GM21825 (cell line): ENCODE data around the gene HECW1.
"Not testable (repeated sequence)": the region's sequence is repeated elsewhere in the genome, so short reads cannot be mapped to it uniquely, and the experiment has no call there.

Experiments
- ATAC-seq: cut with Tn5 transposase; IDR thresholded peaks from one replicate; pipeline ENCODE4 v1.9.1; 2021; ENCODE audit warnings: mild to moderate bottlenecking, moderate library complexity; ENCODE audit not compliant: unreplicated experiment

HECW1 gene

DNA sequence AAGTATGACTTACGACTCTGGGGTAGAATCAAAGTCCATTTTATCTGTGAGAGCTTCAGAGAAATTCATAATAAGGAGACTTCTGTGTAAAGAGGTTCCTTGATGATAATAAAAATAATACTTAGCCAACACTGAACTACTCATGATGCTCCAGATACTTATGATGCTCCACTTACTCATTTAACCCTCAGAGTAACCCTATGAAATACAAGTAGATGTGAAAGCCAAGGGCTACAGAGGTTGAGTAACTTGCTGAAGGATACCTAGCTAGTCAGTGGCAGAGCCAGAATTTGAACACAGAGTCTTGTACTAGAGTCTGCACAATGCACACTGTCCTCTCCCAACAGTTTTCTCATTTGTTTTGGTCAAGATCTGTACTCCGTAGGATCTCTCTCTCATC, 89.5 kb downstream of the HECW1 start:
- ATAC-seq = no peak

DNA sequence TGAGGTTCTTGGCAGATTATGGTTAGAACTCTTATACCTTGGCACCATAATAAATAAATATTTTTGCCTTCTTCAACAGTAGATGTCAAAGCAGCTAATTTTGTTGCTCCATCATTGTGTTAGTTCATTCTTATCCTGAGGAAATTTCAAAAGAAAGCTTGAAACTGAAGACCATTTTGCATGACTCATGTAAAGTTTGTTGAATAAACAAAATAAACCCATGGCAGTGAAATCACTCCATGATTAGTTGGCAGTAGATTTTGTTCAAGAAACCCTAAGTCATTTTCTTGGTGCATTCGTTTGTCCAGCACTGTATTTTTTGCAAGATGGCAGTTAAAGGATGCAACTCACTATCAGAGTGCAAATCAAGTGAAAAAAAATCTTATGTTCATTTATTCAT, 91.6 kb downstream of the HECW1 start:
- ATAC-seq = no peak

DNA sequence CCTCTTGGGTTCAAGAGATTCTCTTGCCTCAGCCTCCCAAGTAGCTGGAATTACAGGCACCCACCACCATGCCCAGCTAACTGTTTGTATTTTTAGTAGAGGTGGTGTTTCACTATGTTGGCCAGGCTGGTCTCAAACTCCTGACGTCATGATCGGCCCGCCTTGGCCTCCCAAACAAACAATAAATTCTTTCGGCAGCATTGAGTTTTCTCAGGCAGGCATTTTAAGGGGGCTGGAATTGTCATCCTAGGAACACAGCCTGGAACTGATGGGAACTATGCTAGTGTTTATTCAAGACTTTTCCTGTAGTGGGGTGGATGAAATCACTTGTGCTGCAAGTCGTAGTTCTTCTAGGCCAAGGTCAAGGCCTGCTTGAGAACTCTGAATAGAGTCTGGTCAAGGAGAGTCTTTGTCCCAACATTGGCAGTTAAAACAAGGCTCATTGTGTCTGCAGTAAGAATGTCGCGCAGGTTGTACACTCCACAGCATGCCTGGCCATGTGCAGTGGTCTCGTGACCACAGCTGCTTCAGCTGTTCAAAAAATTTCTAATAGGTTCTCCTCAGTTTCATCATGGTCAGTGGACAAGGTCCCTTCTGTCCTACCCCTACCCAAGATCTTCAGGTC, 92.8 kb downstream of the HECW1 start:
- no peak for ATAC-seq

DNA sequence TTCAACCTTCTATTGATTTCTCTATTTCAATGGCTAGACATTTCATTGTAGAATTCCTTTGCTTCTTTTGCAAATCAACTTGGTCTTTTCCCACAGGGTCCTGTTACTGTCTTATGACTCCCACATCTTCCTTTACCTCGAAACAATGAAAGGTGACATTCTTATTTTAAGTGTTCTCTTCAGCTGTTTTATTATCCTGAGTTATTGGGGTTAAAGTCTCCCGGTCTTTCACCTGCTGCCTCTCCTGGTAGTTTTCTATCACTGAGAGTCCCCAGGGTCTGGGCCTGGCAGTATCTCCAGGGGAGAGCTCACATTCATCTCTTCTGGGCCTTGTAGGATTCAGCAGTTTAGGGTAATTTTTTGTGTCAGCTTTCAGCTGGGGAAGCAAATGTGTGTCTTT, 95.8 kb downstream of the HECW1 start:
- ATAC-seq = no peak

DNA sequence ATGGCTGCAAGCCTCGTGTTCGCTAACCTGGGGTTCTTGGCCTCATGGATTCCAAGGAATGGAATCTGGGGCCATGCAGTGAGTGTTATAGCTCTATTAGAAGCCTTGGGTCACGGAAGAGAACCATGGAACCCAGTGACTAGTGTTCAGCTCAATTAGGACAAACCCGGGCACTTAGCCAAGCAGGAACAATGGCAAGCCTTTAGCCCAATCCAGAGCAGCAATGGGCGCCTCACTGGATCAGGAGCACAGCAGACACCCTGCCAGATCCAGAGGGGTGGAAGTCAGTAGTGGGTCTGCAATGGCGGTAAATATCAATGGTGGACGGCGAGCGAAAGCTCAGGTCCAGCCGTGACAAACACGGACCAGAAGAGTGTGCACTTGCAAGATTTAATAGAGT, 98.1 kb downstream of the HECW1 start:
- ATAC-seq = not testable (repeated sequence)

DNA sequence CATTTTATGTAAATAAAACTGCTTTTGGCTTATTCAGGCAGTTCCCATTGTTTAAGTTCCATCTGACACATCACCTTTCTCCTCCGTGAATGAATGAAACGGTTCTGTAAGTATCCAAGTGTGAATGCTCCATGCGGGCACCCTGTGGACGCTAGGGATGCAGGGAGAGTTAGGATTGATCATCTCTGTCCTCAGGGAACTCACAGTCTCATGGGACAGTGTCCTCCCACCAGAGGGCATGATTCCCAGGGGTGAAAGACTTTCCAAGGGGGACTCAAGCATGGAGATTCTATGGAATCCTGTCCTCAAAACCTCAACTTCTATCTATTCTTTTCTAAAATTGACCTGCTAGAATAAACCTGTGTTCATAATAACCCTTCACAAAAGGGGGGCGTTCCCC, 98.8 kb downstream of the HECW1 start:
- no peak for ATAC-seq

DNA sequence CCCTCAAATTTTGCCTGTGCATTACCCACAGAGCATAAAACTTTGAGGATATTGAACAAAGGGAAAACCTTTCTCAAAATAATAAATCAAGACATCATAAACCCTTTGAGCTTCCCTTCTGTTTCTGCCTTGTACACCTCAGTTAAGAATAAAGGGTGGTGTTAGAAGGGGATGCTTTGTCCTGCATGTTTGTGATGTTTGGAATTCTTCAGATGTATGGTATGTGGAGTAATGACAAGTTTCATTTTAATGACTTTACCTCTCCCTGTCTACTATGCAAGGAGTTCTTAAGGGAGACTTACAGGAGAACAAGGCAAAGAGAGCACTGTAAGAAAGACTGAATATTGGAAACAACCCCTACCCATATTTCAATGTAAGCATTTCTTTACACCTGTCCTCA, 99.2 kb downstream of the HECW1 start:
- ATAC-seq = no peak

DNA sequence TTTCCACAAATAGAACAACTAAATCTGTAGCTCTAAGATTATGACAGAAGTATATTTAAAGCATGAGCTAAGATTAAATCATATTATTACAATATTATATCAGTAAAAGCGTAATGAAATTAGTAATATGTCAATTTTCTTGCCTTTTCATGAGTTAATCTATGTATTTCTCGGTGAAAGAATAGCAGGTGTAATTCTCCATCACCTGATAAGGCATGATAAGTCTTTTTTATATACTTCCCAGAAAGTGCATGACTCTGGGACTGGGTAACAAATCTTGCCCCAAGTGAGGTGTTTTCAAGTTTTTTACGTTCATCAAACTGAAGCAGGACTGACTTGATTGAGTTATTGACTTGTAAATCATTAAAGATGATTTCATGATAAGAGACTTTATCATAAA, 100.5 kb downstream of the HECW1 start:
- no peak for ATAC-seq

DNA sequence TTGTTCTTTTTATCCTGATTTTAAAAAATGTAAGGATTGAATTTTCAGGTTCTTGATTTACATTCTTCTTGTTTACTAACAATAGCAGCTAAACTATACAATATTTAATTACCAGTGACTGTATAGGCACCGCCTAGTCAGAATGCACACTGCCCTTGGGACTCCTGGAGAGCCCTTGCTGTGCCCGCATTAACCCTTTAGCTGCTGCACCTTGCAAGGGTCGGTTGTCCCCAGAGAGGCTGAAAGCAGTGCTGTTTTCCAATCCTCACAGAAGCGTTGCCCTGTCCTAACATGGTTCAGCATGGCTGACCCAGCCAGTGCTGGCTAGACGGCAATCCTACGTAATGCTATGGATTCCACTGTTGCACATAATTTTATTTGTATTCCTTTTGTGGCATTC, 102.6 kb downstream of the HECW1 start:
- no peak for ATAC-seq

DNA sequence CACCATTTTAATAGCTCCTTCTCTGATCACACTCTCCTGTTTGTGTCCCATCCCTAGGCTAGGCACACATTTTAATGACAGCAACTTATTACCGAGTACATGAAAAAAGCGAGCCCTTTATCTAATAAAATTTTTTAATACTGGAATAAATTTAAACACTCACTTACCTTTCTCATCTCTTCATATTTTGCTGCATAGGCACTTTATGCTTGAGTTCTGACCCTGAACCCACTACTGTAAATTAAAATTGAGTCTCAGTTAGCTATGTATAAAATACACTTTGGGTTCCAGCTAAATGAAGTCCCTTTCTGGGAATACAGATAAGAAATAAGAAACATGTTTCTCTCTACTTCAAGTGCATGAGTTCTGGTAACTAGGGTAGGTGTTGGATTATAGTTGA, 104.6 kb downstream of the HECW1 start:
- no peak for ATAC-seq

DNA sequence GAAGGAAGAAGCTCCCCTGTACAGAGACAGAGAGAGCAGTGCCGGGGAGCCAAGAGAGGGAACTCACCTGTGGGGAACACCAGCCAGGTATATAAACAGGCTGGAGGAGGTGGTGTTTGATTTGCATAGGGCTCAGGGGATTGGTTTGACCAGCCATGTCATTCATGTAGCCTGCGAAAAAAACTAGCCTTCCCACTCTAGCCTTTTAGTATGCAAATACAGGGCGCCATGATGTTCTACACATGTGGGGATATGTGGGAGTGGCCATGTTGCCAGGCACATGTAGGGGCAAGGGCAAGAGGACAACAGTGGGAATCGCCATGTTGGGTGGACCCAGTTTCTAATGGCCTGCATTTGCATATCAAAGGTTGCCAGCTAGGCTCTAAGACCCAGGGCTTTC, 106.5 kb downstream of the HECW1 start:
- not testable (repeated sequence) for ATAC-seq

DNA sequence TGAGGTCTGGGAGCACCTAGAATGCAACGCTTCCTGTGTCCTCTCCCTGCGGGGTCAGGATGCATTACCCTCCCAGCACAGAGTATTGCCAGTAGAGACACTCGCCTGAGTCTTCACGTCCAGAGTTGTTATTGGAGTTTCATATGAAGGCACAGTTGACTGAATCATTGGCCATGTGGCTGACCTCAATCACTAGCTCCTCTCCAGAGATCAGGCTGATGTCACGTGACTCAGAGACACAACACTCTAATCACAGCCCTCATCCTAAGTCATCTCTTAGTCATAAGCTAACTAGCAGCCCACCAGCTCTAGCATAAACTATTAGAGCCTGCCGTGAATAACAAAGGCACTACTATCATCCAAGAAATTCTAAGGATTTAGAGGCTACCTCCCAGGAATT, 107.8 kb downstream of the HECW1 start:
- ATAC-seq = no peak

DNA sequence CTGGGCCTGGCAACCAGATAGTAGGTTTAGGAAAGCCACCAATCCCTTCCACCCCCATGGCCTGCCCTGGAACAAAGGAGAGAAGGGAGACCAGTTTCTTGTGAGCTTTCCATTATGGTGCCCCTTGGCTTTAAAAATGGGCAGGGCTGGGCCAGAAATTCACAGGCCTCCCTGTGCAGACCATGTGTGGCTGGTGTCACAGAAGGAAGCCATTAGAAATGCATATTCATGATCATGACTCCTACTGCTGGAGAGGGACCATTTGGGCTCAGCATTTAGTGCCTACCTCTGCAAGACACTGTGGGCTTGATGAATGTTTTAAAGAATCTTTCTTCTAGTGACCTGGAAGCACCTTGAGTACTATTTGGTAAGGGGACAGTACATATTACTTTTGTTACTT, 108.3 kb downstream of the HECW1 start:
- no peak for ATAC-seq

DNA sequence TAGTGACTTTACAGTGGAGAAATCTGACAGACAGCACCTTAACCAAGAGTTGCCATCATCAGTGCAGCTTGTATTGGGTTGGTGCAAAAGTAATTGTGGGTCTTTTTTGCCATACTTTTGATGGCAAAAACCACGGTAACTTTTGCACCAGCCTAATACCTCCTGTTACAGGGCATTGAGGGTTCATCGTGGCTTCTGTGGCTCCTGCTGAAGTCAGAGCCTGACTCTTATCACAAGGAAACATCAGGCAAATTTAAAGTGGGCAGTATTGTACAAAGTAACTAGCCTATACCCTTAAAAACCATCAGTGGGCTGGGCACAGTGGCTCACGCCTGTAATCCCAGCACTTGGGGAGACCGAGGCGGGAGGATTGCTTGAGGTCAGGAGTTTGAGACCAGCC, 117.4 kb downstream of the HECW1 start:
- ATAC-seq = no peak

DNA sequence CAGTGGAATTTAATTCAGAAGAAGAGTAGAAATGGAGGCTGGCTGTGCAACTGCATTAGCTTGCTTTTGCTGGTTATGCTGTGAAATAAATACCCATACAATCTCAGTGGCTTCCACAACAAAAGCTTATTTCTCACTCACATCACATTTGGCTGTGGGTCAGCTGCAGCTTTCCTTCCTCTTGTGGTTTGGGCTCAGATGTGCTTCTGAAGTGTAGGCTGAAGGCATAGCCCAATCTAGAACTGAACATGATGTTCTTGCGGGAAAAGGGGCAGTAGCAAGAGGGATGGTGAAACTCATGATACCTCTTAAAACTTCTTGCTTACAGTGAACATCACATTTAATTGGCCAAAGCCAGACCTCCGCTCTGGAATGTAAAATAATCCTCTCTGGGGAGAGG, 119.9 kb downstream of the HECW1 start:
- no peak for ATAC-seq

DNA sequence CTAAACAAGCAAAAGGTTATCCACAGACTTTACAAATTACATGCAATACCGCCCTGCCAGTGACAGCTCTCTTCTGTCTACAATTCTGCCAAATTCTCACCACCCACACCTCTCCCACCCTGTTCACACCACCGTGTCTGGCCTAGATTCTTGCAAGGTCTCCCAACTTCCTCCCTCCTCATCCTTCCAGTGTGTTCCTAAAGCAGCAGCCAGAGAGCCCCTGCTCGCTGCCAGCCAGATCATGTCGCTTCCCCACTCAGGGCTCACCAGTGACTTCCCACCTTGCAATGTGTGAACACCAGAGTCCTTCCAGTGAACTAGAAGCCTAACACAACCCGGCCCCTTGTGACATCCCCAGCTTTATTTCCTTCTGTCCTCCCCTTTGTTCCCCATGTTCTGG, 121.6 kb downstream of the HECW1 start:
- no peak for ATAC-seq

DNA sequence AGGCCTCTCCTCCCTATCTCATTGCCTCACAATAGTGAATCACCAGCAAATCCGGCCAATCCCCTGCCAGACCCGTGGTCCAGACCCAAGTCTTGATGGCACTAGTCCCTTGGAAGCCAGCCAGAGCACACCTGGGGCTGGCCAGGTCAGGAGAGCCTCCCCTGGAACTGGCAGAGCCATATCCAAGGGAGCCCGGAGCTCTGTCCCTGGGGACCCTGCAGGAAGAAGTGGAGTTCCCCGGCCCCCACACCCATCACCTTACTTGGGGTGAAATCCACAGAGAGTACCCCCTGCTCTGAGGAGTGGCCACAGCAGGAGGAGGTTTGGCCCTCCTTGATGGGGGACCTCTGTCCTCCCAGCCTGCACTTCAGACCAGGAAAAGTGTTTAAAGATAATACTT, 122.5 kb downstream of the HECW1 start:
- no peak for ATAC-seq

DNA sequence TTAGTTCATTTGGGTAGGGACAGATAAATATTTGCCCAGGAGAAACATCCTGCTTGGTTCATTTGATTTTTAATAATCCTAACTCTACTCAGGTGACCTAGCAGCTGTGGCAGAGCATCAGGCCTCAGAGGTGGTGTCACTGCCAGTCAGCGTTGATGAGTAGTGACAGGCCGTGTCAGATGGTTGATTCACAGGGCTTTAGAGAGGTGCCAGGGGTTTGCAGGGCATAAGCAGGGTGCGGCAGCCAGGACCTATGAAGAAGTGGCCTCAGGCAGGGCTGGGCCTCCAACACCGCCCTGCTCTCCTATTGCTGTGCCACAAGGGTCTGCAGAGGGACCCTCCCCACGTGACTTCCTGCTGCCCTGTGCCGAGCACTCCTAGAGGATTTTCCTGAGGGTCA, 128.1 kb downstream of the HECW1 start:
- no peak for ATAC-seq

DNA sequence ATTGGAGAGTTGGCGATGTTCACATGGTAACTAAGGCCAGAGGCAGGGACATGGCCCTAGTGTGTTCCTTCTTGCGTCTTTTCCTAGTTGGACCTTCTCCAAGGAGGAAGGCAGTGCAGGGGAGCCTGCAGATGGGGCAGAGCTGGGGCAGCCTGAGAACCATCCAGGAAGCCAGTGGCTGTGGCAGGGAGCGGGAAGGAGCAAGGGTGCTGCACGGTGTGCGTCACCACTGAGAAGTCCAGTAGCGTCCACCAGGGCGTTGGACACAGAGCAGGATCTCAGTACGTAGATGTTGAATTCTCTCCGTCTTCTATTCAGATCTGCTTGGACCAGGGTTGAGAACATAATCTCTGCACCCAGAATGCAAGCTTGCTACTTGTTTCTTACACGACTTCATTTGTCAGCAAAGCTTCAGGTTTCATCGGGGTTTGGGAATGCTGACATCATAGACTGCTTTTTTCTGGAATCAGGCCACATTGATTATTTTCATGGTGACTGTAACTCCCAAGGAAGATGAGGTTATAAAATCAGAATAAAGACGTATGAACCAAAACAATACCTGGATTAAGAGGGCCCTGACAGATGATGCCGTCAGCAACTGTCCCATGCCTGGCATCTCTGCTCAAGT, 130.3 kb downstream of the HECW1 start:
- no peak for ATAC-seq

DNA sequence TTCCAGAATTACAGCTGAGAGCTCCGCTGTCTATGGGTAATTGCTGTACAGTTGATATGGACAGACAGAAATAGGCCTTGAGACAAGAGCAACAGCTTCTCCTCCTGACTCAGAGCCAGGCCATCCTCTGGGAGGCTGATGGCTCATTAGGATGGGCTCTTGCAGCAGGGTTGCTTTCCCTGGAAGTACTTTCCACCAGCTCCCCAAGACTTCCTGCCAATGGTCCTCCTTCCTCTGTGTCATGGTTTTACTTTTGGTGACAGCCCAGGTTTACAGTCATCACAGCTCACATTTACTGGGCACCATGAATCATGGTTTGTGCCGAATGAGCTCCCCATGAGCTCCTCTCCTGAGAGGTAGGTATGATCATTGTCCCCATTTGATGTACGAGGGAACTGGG, 131.8 kb downstream of the HECW1 start:
- ATAC-seq = no peak

DNA sequence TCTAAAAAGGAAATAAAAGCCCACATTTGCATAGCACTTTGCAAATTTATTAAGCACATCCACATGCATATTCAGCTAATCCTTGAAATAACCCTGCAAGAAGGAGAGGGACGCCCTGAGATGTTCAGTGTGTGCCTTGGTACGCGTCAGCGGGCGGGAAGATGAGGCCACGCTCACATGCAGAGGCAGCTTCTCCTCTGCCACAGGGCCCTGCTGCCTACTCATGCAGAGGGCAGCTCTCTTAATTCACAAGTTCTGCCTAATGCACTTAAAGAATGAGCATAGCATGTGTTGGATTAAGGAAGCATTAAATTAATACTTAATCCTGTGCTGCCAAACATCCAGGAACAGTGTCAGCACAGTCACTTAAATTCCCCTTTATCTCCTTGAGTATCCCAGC, 132.3 kb downstream of the HECW1 start:
- no peak for ATAC-seq

DNA sequence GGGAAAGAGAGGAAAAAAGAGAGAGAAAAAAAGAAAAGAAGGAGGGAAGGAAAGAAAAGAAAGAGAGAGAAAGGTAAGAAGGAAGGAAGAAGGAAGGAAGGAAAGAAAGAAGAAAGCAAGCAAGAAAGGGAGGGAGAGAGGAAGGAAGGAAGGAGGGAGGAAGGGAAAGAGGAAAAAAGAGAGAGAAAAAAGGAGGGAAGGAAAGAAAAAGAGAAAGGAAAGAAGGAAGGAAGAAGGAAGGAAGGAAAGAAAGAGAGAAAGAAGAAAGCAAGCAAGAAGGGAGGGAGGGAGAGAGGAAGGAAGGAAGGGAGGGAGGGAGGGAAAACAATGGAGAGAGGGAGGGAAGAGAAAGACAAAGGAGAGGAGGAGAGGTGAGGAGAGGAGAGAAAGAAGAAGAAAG, 135.3 kb downstream of the HECW1 start:
- ATAC-seq = no peak

DNA sequence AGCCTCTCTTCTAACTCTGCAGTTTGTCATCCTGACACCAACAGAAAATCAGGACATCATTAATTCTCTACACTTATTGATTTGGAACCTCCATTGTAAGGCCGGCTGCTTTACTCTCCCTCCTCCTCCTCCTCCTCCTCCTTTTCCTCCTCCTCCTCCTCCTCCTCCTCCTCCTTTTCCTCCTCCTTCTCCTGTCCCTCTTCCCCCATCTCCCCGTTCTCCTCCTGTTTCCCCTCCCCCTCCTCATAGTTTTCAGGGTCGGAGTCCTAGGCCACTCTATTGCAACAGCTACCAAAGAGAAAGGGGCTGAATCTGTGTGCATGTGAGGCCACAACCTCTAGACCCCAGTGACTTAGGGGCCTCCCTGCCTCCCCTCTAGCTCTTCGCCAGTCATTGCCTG, 136.1 kb downstream of the HECW1 start:
- ATAC-seq = no peak
